Activated CD8-positive, alpha-beta T cell treated with anti-CD3 and anti-CD28 coated beads for 36 hours (primary cell): ENCODE measurements around the gene DARS2. TPM values are rescaled to one million over a fixed set of nuclear protein-coding genes. Genes with fewer than 3 reads are reported as not detected.

ENCODE experiments used
- ATAC-seq: fragments of 200-7000 bp; cut with Tn5 transposase; one replicate; pipeline ENCODE4 v1.10.0; 2021; ENCODE audit warnings: mild to moderate bottlenecking, moderate library complexity
- CTCF ChIA-PET: fragments of 350-600 bp; sonication (Branson Sonifier 250); formaldehyde crosslinking; loops from one replicate; lab custom pipeline; 2021; ENCODE audit warnings: antibody characterized with exemption; lab: Charles Lee
- POLR2A ChIA-PET: fragments of 350-600 bp; sonication (Branson Sonifier 250); formaldehyde crosslinking; loops from one replicate; lab custom pipeline; 2021; ENCODE audit warnings: antibody characterized with exemption; lab: Charles Lee
- DNase-seq: peaks from one replicate; pipeline ENCODE4 v3.0.0-alpha.2; 2020
- H3K27ac Mint-ChIP-seq: one replicate; pipeline ENCODE4 v1.8.0; 2021; ENCODE audit warnings: mild to moderate bottlenecking, mixed read lengths
- H3K27me3 Mint-ChIP-seq: one replicate; pipeline ENCODE4 v1.8.0; 2021; ENCODE audit warnings: mixed read lengths
- H3K36me3 Mint-ChIP-seq: one replicate; pipeline ENCODE4 v1.8.0; 2021; ENCODE audit warnings: low read depth, mixed read lengths
- H3K4me1 Mint-ChIP-seq: one replicate; pipeline ENCODE4 v1.8.0; 2021; ENCODE audit warnings: low read depth, mixed read lengths
- H3K4me3 Mint-ChIP-seq: one replicate; pipeline ENCODE4 v1.8.0; 2021; ENCODE audit warnings: mild to moderate bottlenecking, moderate library complexity, mixed read lengths
- H3K9me3 Mint-ChIP-seq: one replicate; pipeline ENCODE4 v1.8.0; 2021; ENCODE audit warnings: mixed read lengths
- intact Hi-C: fragments of 100-400 bp; cut with micrococcal nuclease; formaldehyde crosslinking; loops from one replicate; pipeline ENCODE4 v1.10.0; 2022
- total RNA-seq, 2 experiments: library from RNA; stranded (reverse); gene quantifications; one replicate each; pipeline ENCODE4 v1.2.3, GENCODE V29; 2021
- TF ChIP-seq, protein P1 (sequence below): fragments of 200-600 bp; IDR thresholded peaks from one replicate; pipeline ENCODE4 v1.8.0; 2022; ENCODE audit warnings: antibody characterized with exemption, mild to moderate bottlenecking

Gene DARS2
- total RNA-seq, 2 experiments from 2014 or later = 46.7 to 49.5 TPM

DNA sequence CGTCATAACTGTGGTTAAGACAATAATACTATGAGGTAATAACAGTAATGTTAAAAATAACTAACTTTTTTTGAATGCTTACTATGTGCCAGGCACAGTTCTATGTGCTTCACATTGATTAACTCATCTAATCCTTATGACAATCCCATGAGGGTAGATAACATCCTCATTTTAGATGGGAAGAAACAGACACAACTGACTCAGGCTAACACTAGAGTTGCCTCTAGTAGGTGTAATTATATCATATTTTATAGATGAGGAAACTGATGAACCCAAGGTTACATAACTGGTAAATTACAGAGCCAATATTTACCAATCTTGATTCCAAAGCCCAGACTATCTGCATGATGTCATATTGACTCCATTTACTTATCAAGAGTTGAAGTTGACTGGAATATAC lies 69.1 kb downstream of the DARS2 start:
- TF ChIP-seq, protein P1, sequence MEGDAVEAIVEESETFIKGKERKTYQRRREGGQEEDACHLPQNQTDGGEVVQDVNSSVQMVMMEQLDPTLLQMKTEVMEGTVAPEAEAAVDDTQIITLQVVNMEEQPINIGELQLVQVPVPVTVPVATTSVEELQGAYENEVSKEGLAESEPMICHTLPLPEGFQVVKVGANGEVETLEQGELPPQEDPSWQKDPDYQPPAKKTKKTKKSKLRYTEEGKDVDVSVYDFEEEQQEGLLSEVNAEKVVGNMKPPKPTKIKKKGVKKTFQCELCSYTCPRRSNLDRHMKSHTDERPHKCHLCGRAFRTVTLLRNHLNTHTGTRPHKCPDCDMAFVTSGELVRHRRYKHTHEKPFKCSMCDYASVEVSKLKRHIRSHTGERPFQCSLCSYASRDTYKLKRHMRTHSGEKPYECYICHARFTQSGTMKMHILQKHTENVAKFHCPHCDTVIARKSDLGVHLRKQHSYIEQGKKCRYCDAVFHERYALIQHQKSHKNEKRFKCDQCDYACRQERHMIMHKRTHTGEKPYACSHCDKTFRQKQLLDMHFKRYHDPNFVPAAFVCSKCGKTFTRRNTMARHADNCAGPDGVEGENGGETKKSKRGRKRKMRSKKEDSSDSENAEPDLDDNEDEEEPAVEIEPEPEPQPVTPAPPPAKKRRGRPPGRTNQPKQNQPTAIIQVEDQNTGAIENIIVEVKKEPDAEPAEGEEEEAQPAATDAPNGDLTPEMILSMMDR = no peak

DNA sequence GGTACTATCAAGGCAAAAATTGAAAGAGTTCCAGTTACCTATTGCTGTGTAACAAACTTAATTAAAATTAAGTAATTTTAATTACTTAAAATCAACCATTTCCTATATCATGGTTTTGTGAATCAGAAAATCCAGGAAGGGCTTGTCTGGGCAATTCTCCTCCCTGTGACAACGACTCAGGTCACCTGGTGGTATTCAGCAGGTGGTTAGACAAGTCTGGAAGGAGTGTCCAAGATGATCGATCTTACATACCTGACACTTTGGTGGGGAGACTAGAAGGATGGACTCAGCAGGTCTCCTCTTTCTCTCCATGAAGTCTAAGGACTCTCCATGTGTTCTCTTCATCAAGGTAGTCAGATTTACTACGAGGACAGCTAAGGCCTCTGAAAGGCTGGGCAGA lies 69.7 kb downstream of the DARS2 start:
- DNase-seq (no peak), ATAC-seq (no peak)
- Mint-ChIP-seq H3K27me3 (no peaks in the 10 kb centered on the region), H3K4me3 (no peak overlapping the region), H3K4me1 (no peaks in the 10 kb centered on the region), H3K9me3 (no peaks in the 10 kb centered on the region), H3K27ac (no peak overlapping the region), H3K36me3 (peaks cover 9% of the 10 kb centered on the region)
- TF ChIP-seq, protein P1 = no peak
- ChIA-PET POLR2A (no interaction called here), CTCF (no interaction called here)
- intact Hi-C loops = no loop called here

More for the DNA sequence above, 69.1 kb downstream of the DARS2 start:
- no peak overlapping the region for H3K27ac Mint-ChIP-seq
- H3K36me3 Mint-ChIP-seq = peaks cover 9% of the 10 kb centered on the region
- H3K4me3 Mint-ChIP-seq = no peak overlapping the region
- intact Hi-C loops = no loop called here
- no peaks in the 10 kb centered on the region for H3K9me3 Mint-ChIP-seq
- ChIA-PET POLR2A (no interaction called here), CTCF (no interaction called here)
- no peaks in the 10 kb centered on the region for H3K4me1 Mint-ChIP-seq
- ATAC-seq (no peak), DNase-seq (no peak)
- no peaks in the 10 kb centered on the region for H3K27me3 Mint-ChIP-seq

DNA sequence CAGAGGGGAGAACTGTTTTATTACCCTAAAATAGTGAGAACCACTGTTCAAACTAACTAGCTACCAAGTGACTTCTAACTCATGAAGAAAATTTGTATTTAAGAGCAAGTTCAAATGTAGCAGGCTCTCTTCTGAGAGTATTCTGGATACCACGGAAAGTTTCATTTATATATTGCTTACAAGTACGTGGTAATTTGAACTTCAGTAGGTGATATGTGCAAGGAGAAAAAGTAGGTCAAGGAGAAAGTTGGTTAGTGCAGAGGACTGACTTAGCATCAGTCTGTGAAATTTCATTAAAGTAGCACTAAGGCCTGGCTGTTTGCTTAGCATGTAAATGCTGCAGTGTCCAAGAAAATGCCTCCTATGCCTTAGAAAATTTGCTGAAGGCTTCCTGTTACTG lies 76.0 kb downstream of the DARS2 start:
- TF ChIP-seq, protein P1 = no peak
- CTCF ChIA-PET = no interaction called here
- no peaks in the 10 kb centered on the region for H3K9me3 Mint-ChIP-seq

DNA sequence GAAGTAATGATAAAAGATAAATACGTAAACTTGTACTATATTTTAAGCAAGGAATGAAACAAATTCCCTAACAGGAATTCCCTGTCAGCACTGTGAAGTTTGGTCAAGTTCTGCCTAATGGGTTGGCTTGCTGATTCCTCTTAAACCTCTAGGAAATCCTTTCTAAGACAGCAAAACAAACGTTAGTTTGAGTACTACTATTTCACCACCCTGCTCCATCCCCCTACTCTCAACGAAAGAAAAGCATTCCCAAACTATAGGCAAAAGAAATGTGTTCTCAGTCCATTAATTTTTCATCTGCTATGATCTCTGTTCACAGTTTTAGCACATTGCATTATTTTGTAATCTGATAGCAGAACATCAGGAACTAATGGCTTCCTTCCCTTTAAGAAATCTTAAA lies 76.5 kb downstream of the DARS2 start:
- TF ChIP-seq, protein P1 = no peak
- H3K36me3 Mint-ChIP-seq = peaks cover 4% of the 10 kb centered on the region
- no peak overlapping the region for H3K4me3 Mint-ChIP-seq
- H3K9me3 Mint-ChIP-seq = no peaks in the 10 kb centered on the region
- ATAC-seq (no peak), DNase-seq (no peak)
- intact Hi-C loops = no loop called here
- POLR2A ChIA-PET = no interaction called here
- no peaks in the 10 kb centered on the region for H3K27me3 Mint-ChIP-seq
- H3K4me1 Mint-ChIP-seq = peaks cover 12% of the 10 kb centered on the region
- CTCF ChIA-PET = no interaction called here
- H3K27ac Mint-ChIP-seq = no peak overlapping the region

More for the DNA sequence above, 76.0 kb downstream of the DARS2 start:
- intact Hi-C loops = no loop called here
- DNase-seq = no peak
- H3K36me3 Mint-ChIP-seq = peaks cover 4% of the 10 kb centered on the region
- no peak overlapping the region for H3K4me3 Mint-ChIP-seq
- H3K27ac Mint-ChIP-seq = no peak overlapping the region
- POLR2A ChIA-PET = no interaction called here
- H3K27me3 Mint-ChIP-seq = no peaks in the 10 kb centered on the region
- ATAC-seq = no peak
- peaks cover 12% of the 10 kb centered on the region for H3K4me1 Mint-ChIP-seq

DNA sequence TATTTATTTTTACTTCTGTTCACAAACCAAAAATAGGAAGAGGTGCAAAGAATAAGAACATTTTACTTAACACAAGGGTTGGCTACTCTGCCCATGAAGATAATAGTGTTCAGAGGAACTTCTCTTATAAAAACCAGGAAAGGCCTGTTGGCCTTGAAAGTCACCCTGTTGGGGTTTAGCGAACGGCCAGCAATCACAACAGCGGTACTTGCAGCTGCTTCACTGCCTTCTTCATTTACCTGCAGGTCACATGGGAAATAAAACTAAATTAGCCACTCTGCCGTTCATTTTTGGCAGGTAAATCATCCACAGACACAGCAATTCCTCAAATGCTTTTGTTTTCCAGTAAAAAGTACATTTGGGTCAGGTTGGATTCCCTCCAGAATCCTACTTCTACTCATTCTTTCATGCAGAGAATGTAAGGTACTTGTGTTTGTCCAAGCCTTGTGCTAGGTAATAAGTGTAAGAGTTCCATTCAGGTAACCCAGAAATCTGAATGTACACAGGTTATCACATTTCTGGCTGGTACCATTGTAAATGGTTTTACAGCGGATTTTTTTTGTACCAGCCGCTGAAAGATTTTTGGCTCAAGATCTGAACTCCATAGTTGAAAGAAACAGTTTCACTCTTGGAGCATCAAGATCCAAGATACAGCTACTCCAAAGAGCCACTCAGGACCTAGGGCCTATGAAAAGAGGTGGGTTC lies 79.5 kb downstream of the DARS2 start:
- Mint-ChIP-seq H3K27me3 (no peaks in the 10 kb centered on the region), H3K27ac (no peak overlapping the region), H3K9me3 (no peaks in the 10 kb centered on the region), H3K4me3 (no peak overlapping the region), H3K36me3 (peaks cover 4% of the 10 kb centered on the region), H3K4me1 (peaks cover 12% of the 10 kb centered on the region)
- intact Hi-C loops = no loop called here
- DNase-seq (no peak), ATAC-seq (no peak)
- TF ChIP-seq, protein P1 = no peak
- POLR2A ChIA-PET = no interaction called here
- CTCF ChIA-PET = no interaction called here

Other genes starting within 250 kb of the DARS2 start
- not detected for gene SLC9C2, start 221.6 kb upstream of the DARS2 start, total RNA-seq
- not detected for gene TEX50, start 189.3 kb upstream of the DARS2 start, total RNA-seq
- not detected for gene ANKRD45, start 154.8 kb upstream of the DARS2 start, total RNA-seq
- 10 to 100 TPM; 14.5 to 15.8 TPM for gene KLHL20, start 109.7 kb upstream of the DARS2 start, total RNA-seq
- 10 to 100 TPM; 20.9 to 23.3 TPM for gene CENPL, start 210 bp downstream of the DARS2 start, total RNA-seq
- gene GAS5, start 43.3 kb downstream of the DARS2 start, total RNA-seq = 1,000 to 10,000 TPM; 1,276 to 1,298 TPM
- 1 to 10 TPM; 7.6 to 7.9 TPM for gene ZBTB37, start 43.7 kb downstream of the DARS2 start, total RNA-seq
- gene SERPINC1, start 92.7 kb downstream of the DARS2 start, total RNA-seq = not detected
- 10 to 100 TPM; 24.9 to 27.2 TPM for gene RC3H1, start 197.7 kb downstream of the DARS2 start, total RNA-seq